ENCODE data around the gene ERO1A. TPM values are rescaled to one million over a fixed set of nuclear protein-coding genes. Genes with fewer than 3 reads are reported as not detected.
A peak's percentile ranks its signal among the peaks of the same experiment; 100 is the strongest.

Gene ERO1A
- total and polyA plus RNA-seq, 9 of the 15 experiments (the other 6 are each of a cell fraction or from before 2014, with no cell fraction given), result 11.0 to 46.2 (median 27.6) TPM

DNA sequence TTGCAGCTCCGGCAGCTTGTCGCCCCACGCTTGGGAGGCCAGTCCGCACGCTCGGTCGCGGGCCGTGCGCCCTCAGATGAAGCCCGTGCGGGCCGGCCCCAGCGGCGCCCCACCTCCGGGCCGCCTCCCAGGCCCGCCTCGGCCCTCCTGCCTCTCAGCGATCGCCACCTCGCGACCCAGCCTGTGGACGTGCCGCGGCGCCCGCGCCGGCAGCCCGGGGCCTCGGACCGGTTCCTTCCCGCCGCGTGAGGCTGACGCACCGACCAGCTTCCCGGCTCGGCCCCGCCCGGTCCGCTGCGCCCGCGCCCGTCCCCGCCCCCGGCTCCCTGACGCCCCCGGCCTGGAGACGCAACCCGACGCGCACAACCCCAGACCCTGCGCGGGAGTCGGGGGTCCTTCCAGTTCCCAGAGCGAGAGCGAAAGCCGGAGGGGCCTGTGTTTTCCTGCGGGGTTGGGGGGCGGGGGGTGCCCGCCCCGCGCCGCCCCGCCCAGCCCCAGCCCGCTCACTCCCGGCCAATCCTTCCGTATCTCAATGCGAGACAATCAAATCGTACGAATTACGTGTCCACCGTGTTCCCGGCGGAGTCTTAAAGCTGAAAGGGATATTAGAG is at the start of gene ERO1A (continued):
- no peak for TF ChIP-seq MECOM (CRISPR knock-in tag; IDR thresholded peaks at IDR 0.05)
- TF ChIP-seq PHF21A (IDR thresholded peaks at IDR 0.05; ENCODE audit: borderline replicate concordance, low read depth), result no peak
- TF ChIP-seq ZNF274 (IDR thresholded peaks at IDR 0.05; ENCODE audit: borderline replicate concordance, low read depth, low read length), result no peak
- no peak for TF ChIP-seq RBM15 (IDR thresholded peaks at IDR 0.05; ENCODE audit: insufficient read depth, low read length)
- TF ChIP-seq, protein P1, sequence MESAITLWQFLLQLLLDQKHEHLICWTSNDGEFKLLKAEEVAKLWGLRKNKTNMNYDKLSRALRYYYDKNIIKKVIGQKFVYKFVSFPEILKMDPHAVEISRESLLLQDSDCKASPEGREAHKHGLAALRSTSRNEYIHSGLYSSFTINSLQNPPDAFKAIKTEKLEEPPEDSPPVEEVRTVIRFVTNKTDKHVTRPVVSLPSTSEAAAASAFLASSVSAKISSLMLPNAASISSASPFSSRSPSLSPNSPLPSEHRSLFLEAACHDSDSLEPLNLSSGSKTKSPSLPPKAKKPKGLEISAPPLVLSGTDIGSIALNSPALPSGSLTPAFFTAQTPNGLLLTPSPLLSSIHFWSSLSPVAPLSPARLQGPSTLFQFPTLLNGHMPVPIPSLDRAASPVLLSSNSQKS (CRISPR knock-in tag; IDR thresholded peaks at IDR 0.05), result no peak
- no peak for TF ChIP-seq ZNF184 (CRISPR knock-in tag; IDR thresholded peaks at IDR 0.05)
- TF ChIP-seq, protein P2, sequence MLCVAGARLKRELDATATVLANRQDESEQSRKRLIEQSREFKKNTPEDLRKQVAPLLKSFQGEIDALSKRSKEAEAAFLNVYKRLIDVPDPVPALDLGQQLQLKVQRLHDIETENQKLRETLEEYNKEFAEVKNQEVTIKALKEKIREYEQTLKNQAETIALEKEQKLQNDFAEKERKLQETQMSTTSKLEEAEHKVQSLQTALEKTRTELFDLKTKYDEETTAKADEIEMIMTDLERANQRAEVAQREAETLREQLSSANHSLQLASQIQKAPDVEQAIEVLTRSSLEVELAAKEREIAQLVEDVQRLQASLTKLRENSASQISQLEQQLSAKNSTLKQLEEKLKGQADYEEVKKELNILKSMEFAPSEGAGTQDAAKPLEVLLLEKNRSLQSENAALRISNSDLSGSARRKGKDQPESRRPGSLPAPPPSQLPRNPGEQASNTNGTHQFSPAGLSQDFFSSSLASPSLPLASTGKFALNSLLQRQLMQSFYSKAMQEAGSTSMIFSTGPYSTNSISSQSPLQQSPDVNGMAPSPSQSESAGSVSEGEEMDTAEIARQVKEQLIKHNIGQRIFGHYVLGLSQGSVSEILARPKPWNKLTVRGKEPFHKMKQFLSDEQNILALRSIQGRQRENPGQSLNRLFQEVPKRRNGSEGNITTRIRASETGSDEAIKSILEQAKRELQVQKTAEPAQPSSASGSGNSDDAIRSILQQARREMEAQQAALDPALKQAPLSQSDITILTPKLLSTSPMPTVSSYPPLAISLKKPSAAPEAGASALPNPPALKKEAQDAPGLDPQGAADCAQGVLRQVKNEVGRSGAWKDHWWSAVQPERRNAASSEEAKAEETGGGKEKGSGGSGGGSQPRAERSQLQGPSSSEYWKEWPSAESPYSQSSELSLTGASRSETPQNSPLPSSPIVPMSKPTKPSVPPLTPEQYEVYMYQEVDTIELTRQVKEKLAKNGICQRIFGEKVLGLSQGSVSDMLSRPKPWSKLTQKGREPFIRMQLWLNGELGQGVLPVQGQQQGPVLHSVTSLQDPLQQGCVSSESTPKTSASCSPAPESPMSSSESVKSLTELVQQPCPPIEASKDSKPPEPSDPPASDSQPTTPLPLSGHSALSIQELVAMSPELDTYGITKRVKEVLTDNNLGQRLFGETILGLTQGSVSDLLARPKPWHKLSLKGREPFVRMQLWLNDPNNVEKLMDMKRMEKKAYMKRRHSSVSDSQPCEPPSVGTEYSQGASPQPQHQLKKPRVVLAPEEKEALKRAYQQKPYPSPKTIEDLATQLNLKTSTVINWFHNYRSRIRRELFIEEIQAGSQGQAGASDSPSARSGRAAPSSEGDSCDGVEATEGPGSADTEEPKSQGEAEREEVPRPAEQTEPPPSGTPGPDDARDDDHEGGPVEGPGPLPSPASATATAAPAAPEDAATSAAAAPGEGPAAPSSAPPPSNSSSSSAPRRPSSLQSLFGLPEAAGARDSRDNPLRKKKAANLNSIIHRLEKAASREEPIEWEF (CRISPR knock-in tag; IDR thresholded peaks at IDR 0.05), result no peak
- TF ChIP-seq, protein P3, sequence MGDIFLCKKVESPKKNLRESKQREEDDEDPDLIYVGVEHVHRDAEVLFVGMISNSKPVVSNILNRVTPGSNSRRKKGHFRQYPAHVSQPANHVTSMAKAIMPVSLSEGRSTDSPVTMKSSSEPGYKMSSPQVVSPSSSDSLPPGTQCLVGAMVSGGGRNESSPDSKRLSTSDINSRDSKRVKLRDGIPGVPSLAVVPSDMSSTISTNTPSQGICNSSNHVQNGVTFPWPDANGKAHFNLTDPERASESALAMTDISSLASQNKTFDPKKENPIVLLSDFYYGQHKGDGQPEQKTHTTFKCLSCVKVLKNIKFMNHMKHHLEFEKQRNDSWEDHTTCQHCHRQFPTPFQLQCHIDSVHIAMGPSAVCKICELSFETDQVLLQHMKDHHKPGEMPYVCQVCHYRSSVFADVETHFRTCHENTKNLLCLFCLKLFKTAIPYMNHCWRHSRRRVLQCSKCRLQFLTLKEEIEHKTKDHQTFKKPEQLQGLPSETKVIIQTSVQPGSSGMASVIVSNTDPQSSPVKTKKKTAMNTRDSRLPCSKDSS (IDR thresholded peaks at IDR 0.05; ENCODE audit: low read depth, partially characterized antibody), result no peak
- TF ChIP-seq NFRKB (IDR thresholded peaks at IDR 0.05; ENCODE audit: low read depth), result no peak
- TF ChIP-seq CBX1 (IDR thresholded peaks at IDR 0.05; ENCODE audit: low read depth), result no peak
- TF ChIP-seq, protein P4, sequence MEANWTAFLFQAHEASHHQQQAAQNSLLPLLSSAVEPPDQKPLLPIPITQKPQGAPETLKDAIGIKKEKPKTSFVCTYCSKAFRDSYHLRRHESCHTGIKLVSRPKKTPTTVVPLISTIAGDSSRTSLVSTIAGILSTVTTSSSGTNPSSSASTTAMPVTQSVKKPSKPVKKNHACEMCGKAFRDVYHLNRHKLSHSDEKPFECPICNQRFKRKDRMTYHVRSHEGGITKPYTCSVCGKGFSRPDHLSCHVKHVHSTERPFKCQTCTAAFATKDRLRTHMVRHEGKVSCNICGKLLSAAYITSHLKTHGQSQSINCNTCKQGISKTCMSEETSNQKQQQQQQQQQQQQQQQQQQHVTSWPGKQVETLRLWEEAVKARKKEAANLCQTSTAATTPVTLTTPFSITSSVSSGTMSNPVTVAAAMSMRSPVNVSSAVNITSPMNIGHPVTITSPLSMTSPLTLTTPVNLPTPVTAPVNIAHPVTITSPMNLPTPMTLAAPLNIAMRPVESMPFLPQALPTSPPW (CRISPR knock-in tag; IDR thresholded peaks at IDR 0.05), result peak; percentile 96
- no peak for TF ChIP-seq ZNF140 (CRISPR knock-in tag; IDR thresholded peaks at IDR 0.05)
- TF ChIP-seq MXI1 (IDR thresholded peaks at IDR 0.05; ENCODE audit: low read depth, low read length), result no peak
- TF ChIP-seq GTF2E2 (tag; IDR thresholded peaks at IDR 0.05), result no peak
- TF ChIP-seq ATF1 (CRISPR knock-in tag; IDR thresholded peaks at IDR 0.05), result no peak
- TF ChIP-seq ATF1 (tag; IDR thresholded peaks at IDR 0.05), result no peak
- peak; percentile 48; the same call in 1 of the 2 replicates for TF ChIP-seq MYC (IDR thresholded peaks at IDR 0.05; ENCODE audit: low read depth, low read length)
- TF ChIP-seq MYC (CRISPR knock-in tag; IDR thresholded peaks at IDR 0.05; ENCODE audit: borderline replicate concordance, low read depth), result no peak
- no peak for TF ChIP-seq ZEB2 (IDR thresholded peaks at IDR 0.05)
- no peak for TF ChIP-seq PURB (CRISPR knock-in tag; IDR thresholded peaks at IDR 0.05; ENCODE audit: low read depth)
- TF ChIP-seq ZNF133 (CRISPR knock-in tag; IDR thresholded peaks at IDR 0.05), result no peak

Measured in K562 (cell line).